Measurements from ENCODE around the gene ZNF672.

Gene ZNF672

DNA sequence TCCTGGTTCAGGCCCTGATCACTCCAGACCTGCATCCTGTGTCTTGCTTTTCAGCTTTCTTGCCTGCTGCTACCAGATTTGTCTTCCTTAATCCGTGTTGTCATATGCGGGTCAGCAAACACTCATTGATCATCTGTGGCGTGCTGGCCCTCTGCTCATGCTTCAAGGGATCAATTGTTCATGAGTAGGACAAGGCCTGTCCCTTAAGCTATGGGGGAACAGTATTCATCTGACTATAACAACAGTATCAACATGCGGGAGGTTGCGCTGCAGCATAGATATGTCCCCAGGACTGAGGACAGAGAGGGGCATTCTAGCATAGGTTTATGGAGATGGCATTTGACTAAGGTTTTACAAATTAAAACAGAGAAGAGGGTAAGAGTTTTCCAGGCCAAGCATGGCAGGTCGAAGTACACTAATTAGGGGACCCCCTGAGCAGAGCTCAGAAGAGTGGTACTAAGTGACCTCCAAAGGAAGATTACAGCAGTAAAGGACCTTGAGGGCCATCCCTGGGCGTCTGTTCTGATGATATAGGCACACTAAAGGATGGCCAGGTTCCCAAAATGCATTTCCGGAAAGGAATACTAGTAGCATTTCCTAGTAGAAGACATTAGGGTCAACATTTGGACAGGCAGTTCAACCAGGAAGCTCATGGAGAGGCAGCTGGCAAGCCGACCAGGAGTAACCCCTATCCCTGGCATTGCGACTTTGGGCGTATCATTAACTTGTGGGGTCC, 811 bp upstream of the ZNF672 start:
- DNase-seq = no peak

DNA sequence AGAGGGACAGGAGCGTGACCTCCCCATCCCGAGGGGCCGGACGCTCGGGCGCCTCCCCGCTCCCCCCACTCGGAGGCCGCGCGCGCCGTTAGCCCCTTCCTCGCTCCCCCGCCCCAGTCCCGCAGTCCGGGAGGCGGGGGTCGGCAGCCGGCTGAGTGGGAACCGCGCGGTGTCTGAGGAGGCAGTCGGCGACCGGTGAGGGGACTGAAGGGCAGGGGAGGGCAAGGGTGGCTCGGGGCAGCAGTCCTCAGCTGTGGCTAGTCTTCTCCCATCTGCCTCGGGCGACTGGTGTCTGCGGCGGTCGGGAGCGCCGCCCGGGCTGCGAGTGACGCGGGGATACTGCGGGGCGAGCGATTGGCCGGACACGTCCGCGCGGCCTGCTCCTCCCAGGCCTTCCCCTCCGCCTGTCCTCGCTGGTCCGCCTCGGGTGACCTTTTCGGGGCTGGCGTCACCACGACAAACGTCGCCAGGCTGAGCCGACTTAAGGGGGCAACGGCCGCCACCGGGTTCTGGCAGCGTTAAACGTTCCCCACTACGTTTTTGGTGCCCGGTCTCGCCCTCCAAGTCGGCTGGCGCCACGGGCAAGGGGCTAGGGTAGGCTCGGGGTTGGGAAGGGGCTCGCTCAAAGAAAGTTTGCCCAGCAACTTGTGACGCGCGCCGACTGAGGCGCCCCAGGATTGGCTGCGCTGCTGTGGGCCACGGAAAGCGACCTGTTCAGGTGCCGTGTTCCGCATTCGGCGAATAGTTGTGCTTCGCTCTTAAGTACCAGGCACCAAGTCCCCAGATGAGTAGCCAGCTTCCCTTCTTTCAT, 538 bp downstream of the ZNF672 start:
- DNase-seq = peak; percentile 96

DNA sequence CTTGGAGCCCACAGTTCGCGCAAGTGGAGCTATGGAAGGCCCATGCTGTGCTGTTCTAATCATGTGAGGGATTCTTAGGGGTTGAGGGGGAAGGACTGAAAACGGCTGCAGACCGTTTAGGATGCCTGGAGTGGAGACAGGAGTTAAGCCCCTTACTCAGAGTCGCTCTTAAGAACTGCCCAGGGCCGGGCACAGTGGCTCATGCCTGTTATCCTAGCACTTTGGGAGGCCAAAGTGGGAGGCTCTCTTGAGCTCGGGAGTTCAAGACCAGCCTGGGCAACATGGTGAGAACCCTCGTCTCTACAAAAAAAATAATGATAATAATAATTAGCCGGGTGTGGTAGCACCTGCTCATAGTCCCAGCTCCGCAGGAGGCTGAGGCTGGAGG, 1.1 kb downstream of the ZNF672 start:
- DNase-seq = no peak

DNA sequence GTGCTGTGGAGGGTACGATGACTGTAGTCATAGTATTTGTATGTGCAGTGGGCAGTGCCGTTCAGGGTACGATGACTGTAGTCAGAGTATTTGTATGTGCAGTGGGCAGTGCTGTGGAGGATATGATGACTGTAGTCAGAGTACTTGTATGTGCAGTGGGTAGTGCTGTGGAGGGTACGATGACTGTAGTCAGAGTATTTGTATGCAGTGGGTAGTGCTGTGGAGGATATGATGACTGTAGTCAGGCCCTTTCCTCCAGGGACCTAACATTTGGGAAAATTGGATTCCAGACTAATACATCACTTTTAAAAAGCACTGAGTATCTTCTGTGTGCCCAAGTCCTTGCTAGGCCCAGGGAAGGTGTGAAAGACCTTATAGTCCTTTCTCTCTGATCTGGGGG, 2.9 kb downstream of the ZNF672 start:
- DNase-seq = no peak

DNA sequence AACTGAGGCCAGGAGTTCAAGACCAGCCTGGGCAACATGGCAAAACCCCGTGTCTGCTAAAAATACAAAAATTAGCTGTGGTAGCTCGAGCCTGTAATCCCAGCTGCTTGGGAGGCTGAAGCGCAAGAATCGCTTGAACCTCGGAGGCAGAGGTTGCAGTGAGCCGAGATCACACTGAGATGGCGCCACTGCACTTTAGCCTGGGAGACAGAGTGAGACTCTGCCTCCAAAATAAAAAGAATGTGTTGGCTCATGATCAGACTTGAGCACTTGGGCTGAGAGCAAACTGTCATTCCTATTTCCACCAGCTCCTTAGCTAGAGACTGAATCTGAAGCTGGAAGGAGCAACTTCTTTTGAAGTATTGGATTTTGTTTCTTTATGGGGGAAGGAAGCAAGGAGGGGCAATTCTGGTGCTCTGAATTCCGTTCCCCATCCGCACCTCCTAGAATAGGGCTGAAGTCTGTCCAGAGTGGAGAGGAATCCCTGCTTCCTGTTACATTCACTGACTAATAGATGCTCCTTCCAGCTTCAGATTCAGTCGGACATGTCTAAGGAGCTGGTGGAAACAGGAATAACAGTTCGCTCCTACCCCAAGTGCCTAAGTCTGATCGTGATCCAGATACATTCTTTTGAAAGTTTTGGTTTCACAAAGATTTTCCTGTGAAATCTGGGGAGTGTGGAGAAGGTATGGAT, 3.8 kb downstream of the ZNF672 start:
- DNase-seq = peak; percentile 78

DNA sequence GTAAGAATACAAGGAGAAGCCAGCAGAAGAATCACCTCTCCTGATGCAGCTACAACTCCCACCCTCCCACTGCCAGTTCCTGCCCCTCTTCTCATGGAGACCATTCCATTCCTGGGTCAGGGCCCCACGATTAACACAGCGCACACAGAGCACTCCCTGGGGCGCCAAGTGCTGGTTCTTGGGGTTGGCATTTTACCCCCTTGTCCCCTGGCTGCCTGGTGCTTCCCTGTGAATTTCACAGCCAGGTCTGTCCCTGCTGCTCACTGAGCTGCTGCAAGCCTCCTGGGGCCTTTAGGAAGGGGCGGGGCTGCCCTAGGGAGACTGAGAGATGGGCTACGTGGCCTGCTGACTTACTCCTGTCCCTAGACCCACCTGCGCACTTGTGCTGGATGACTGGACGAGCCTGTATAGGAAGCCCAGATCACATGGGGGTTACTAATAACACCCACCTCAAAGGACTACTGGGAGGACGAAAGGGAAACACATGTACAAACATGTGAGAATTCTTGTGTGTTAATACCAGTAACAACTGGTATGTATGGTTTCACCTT, 4.8 kb downstream of the ZNF672 start:
- DNase-seq = peak; percentile 47

DNA sequence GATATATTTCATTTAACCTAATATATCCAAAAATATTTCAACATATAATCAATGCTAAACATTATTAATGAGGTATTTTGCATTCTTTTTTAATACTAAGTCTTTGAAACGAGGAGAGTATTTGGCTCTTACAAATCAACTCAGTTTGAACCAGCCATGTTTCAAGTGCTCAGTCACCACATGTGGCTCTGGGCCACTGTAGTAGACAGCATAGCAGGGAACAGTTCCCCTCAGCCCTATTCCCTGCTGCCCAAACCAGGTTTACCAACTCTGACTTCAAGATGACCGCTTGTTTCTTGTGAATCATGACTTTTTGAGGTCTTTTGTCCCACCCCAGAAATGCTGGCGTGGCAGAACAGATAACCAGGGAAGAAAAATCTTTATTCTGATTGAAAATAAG, 5.7 kb downstream of the ZNF672 start:
- no peak for DNase-seq

DNA sequence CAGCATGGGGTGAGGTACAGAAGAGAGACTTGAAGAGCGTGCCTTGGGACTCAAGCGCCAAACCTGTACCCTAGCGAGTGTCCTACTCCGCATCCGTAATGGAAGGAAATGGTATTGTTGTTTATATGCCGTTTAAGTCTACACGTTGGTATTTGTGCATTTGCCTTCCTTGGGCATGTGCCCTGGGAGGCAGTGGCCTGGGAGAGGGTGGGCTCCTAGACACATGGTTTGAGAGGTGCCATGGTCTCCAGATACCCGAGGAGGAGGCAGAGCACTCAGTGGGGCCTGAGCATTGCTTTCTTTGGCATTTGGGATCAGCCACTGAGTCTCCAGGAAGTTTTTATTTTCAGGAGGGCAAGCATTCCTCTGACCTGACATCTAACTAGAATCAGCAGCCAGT, 6.5 kb downstream of the ZNF672 start:
- DNase-seq = no peak

DNA sequence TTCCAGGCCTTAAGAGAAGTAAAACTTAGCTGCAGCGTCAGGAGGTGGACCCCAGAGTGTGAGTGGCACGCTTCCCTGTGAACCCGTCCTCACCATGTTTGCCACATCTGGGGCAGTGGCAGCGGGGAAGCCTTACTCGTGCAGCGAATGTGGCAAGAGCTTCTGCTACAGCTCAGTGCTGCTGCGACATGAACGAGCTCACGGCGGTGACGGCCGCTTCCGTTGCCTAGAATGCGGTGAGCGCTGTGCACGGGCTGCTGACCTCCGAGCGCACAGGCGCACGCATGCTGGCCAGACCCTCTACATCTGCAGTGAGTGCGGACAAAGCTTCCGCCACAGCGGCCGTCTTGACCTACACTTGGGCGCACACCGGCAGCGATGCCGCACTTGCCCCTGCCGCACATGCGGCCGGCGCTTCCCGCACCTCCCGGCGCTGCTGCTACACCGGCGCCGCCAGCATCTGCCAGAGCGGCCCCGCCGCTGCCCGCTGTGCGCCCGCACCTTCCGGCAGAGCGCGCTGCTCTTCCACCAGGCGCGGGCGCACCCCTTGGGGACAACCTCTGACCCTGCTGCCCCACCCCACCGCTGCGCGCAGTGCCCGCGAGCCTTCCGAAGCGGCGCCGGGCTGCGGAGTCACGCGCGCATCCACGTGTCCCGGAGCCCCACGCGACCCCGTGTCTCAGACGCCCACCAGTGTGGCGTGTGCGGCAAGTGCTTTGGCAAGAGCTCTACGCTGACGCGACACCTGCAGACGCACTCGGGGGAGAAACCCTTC, 9.3 kb downstream of the ZNF672 start:
- DNase-seq = peak; percentile 47

DNA sequence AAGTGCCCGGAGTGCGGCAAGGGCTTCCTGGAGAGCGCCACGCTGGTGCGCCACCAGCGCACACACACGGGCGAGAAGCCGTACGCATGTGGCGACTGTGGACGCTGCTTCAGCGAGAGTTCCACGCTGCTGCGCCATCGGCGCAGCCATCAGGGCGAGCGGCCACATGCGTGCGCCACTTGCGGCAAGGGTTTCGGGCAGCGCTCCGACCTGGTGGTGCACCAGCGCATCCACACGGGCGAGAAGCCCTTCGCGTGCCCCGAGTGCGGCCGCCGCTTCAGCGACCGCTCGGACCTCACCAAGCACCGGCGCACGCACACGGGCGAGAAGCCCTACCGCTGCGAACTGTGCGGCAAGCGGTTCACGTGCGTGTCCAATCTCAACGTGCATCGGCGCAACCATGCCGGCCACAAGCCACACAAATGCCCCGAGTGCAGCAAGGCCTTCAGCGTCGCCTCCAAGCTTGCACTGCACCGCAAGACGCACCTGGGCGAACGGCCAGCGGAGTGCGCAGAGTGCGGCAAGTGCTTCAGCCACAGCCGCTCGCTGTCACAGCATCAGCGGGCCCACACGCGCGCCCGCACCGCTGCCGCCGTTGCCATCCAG, 10.0 kb downstream of the ZNF672 start:
- DNase-seq = peak; percentile 42

DNA sequence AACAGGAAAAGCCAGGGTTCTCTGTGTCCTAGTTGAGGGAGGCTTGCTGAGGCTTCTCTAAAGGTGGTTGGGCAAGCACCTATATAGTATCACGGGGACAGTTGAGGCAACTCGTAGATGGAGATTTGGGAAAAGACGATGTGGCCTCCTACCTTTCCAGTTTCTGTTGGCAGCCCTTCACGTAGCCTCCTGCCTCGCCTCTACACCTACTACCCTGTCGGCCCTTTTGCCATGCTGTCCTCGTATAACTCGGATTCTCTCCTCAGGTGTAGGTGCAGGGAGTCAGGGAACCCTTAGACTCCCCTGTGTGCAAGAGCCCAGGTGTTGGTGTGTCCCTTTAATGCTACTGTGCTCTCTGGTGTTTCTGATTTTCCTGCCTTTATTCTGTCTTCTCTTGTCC, 10.6 kb downstream of the ZNF672 start:
- DNase-seq = no peak

DNA sequence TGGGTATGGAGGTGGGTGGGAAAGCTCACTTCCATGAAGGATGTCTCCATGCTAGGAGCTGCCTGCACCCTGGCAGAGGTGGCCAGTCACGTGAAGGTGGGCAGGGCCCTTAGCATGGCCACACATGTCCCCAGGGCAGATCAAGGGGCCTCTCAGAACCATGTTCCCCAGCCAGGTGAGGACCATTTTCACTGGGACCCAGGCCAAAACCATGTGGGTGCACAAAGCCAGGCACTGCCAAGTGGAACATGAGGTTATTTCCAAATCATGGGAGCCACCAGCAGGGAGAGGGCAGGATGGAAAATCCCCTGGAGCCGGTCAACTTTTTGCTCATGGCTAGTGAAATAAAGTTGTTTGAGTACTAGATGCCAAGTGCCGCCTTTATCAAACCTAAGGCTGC, 11.1 kb downstream of the ZNF672 start:
- DNase-seq = peak; percentile 48

DNA sequence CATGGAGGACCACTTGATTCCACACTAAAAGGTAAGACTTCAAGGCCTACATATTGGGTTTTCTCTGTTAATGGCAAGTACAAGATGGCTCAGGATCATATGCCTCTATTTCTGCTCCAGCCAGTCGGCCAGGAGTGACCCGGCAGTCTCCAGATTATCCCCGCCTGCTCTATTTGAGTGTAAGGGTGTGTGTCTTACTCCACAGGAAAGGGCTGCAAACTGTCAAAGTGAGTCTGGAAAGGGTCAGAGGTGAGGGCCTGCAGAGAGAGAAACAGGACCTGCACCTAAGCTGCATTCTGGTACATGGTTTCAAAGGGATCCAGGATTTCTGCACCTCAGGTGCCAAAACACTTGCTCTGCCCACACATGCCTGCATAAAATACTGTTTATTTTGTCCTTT, 11.6 kb downstream of the ZNF672 start:
- DNase-seq = peak; percentile 48

DNA sequence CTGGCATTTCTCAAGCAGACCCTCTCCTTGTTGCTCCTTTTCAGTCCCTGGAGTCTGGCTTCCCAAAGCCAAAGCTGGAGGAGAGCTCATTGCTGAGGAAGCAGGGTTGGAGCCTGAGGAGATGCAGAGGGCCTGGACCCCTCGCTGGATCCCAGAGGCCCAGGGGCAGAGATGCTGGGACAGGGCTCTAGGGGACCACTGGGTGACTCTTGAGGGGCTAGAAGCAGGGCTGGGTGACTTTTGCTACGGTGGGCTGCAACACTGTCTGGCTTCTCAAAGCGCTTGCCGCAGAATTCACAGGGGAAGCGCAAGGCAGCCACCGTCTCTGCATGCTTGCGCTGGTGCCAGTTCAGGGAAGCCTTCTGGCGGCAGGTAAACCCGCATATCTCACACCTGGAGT, 12.1 kb downstream of the ZNF672 start:
- DNase-seq = peak; percentile 48

DNA sequence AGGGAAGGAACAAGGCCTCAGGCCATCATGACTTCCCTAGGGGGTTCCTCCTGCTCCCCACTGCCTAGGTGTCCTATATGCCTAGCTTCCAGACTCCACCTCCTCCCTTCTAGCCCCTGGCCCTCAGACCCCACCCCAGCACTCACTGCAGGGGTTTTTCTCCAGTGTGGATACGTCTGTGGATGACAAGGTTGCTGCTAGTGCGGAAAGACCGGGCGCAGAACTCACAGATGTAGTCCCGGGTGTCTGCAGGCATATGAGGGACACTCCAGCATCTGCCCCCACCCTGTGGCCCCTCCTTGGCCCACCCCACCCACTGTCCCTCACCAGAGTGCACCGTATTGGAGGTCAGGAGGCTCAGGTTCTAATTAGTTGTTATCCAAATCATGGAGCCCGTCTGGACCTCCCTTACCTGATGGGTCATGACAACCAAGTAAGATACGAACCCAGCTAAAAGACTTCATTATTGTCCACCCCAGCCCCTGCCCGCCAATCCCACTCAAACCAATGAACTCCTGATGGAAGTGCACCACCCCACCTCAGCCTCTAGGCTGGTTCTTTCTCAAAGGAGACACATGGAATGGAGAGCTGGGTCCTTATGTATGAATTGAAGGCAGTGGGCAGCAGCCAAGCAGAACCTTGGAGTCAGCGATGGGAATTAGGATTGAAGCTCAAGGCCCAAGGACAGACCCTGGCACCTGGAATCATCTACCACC, 12.7 kb downstream of the ZNF672 start:
- peak; percentile 48 for DNase-seq

DNA sequence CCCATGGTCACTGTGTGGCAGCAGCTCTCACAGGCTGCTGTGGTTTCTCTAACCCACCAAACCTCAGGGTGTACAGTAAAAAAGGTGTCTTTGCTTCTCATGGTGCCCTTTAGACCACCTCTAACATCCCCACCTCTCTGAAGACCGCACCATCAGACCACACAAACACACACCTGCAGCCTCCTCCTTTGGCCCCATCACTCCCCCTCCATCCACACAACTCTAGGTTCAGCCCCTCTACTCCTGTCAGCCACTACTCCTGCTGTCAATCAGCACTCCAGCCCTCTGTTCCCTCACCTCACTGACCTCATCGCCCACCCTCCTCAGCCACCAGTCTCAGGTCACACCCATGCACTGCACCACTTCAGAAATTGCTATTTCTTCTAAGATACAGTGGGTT, 13.4 kb downstream of the ZNF672 start:
- DNase-seq = no peak

DNA sequence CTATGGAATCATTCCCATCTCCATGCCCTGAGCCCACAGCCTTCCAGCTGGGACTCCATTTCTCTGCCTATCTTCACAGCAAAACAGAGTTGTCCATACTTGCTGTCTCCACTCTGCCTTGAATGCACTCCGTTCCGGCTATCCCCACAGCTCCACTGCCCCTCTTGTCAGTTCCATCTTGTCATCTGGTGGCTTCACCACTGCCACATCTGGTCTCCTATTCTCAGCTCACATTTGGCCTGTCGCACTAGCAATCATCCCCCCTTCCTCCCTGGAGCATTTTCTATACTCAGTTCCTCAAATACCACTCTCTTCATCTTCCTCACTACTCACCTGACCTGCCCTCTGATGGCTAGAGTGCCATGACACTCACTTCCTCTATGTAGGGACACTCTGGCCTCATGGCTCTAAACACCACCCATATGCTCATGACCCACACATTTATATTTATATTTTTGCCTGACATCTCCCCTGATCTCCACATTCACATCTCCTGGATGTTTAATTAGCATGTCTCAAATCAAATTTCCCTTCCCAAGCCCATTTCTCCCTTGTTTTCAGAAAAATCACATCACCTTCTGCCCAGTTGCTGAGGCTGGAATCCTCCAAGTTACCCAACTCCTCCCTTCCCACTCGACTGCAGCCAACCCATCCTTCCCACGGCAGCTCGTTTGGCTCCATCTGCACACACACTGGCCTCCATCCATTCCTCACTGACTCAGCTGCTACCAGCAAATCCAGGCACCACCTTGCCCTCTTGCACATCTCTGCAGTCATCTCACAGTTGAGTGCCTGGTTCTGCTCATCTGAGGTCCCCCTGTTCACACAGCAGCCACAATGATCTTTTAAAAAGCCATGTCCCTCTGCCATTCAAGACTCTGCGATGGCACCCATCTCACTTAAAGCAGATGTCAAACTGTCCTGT, 14.7 kb downstream of the ZNF672 start:
- DNase-seq = peak; percentile 43

DNA sequence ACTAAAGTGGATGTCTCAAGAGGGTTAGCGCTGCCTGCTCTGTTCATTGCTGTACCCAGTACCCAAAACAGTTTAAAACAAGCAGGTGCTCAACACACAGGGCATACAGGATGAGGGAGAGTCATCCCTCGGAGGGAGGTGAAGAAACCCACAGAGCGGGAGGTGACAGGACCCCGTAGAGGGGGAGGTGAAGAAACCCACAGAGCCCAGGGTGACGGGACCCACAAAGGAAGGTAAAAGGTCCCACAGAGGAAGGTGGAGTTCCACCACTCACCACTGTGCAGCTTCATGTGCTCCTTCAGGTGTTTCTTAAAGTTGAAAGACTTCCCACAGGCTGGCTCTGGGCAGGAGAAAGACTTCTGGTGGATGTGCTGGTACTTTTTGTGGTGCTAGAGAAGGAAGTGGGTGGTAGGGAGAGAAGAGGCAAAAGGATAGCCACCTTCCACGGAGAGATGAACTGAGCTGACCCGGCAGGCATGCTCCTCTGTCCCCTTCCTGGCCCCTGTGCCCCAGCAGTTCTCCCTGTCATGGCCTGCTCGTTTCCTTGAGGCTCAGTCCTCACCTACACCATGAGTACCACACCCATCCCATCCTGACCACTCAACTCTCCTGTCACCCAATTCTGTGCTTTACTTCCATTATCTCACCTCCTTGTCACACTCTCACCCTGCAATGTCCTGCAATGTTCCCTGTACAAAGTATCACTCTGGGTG, 15.8 kb downstream of the ZNF672 start:
- no peak for DNase-seq

DNA sequence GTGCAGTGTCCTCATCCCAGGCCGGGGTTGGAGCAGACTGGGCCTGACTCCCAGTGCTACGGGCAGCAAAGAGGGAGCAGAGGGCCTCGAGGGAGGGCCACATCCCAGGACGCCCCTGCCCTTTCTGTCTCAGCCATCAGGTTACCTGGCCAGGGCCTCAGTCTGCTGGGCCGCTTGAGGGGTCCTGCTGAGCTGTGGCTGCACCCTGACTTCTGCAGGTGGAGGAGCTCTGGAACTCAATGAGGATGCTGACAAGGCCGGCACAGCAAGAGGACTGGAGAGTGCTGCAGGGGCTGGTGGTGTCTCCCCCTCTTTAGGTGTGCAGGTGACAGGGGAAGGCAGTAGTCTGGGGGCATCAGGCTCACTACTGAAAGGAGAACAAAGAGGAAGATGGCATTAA, 17.6 kb downstream of the ZNF672 start:
- no peak for DNase-seq

DNA sequence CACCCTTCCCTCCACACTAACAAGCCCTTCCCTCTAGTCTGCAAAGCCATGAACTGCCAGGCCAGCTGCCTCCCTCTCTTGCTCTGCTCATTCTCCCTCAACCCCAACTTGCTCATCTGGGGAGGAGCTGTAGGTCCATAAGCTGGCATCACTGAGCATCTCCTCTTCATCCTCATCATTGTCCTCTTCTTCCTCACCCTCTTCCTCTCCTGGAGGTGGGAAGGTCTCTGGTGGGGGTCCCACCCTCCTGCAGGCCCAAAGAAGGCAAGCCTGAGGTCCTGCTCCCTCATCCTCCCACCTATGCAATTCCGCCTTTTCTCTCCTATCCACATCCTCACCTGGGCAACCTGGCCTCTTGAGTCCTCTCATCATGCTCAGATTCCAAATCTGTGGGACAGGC, 18.2 kb downstream of the ZNF672 start:
- DNase-seq = no peak
